Naive thymus-derived CD8-positive, alpha-beta T cell (primary cell): ENCODE measurements around the gene GRIP2. TPM values are rescaled to one million over a fixed set of nuclear protein-coding genes. Genes with fewer than 3 reads are reported as not detected.
A peak's percentile ranks its signal among the peaks of the same experiment; 100 is the strongest.

Experiments
- ATAC-seq, 2 donors: fragments of 150-1000 bp; cut with Tn5 transposase in 1 of 2; sonication (Bioruptor Pico), chemical (Tn5 transposase) in 1 of 2; 1 replicate in 1 of 2; 2 replicates in 1 of 2; pipeline ENCODE4 v1.10.0; 2021; ENCODE audit warnings: mild to moderate bottlenecking in 2 of 2, moderate library complexity in 2 of 2
- POLR2A ChIA-PET: fragments of 350-600 bp; sonication (Branson Sonifier 250); formaldehyde crosslinking; loops from one replicate; lab custom pipeline; 2021; ENCODE audit warnings: antibody characterized with exemption; lab: Charles Lee
- DNase-seq, 10 donors: peaks; one replicate each; pipeline versions ENCODE4 v3.0.0 to v3.0.0-alpha.2; 2020 to 2022
- H3K27ac Mint-ChIP-seq, 10 donors: one replicate each; pipeline ENCODE4 v1.8.0; 2020 to 2022; ENCODE audit warnings: mild to moderate bottlenecking in 10 of 10, mixed read lengths in 10 of 10, moderate library complexity in 4 of 10, inconsistent platforms in 1 of 10
- H3K27me3 Mint-ChIP-seq, 5 donors: one replicate each; pipeline ENCODE4 v1.8.0; 2021 to 2022; ENCODE audit warnings: mixed read lengths in 5 of 5
- H3K36me3 Mint-ChIP-seq, 3 donors: one replicate each; pipeline ENCODE4 v1.8.0; 2020 to 2022; ENCODE audit warnings: mixed read lengths in 3 of 3, mild to moderate bottlenecking in 2 of 3, inconsistent platforms in 1 of 3
- H3K4me1 Mint-ChIP-seq, 4 donors: one replicate each; pipeline ENCODE4 v1.8.0; 2021 to 2022; ENCODE audit warnings: mixed read lengths in 4 of 4
- H3K4me3 Mint-ChIP-seq, 10 donors: one replicate each; pipeline ENCODE4 v1.8.0; 2020 to 2022; ENCODE audit warnings: mild to moderate bottlenecking in 10 of 10, mixed read lengths in 10 of 10, moderate library complexity in 6 of 10, inconsistent platforms in 1 of 10
- H3K9me3 Mint-ChIP-seq, 9 donors: one replicate each; pipeline ENCODE4 v1.8.0; 2020 to 2022; ENCODE audit warnings: mixed read lengths in 9 of 9, mild to moderate bottlenecking in 3 of 9, inconsistent platforms in 1 of 9, moderate library complexity in 1 of 9
- polyA plus RNA-seq, 3 donors: library from polyadenylated mRNA; unstranded; fragments of 300-500 nt; fragmentation: Illumina TruSeq; gene quantifications; one replicate each; pipeline ENCODE4 v1.2.3, GENCODE V29; 2021
- total RNA-seq, 8 experiments: library from RNA in 2 of 8; stranded (reverse) in 2 of 8; gene quantifications; one replicate each; pipeline ENCODE4 v1.2.3 and lab custom pipeline; 2021 to 2026

The GRIP2 gene
- total and polyA plus RNA-seq, 5 experiments from 2014 or later, result not detected

GRCh38 chr3:14544282-14545250, 4.4 kb upstream of the GRIP2 start:
- peaks cover 0 to 10% (median 3%) of the 10 kb centered on the region in 4 donors for H3K4me1 Mint-ChIP-seq
- H3K4me3 Mint-ChIP-seq, result no peak overlapping the region
- H3K27ac Mint-ChIP-seq, result no peak overlapping the region
- POLR2A ChIA-PET, result no interaction called here
- ATAC-seq (no peak), DNase-seq (peak in 1 of 10 donors; percentile 55)
- H3K36me3 Mint-ChIP-seq, result no peaks in the 10 kb centered on the region
- peaks cover 9 to 36% (median 21%) of the 10 kb centered on the region in 5 donors for H3K27me3 Mint-ChIP-seq
- H3K9me3 Mint-ChIP-seq, result no peaks in the 10 kb centered on the region

DNA sequence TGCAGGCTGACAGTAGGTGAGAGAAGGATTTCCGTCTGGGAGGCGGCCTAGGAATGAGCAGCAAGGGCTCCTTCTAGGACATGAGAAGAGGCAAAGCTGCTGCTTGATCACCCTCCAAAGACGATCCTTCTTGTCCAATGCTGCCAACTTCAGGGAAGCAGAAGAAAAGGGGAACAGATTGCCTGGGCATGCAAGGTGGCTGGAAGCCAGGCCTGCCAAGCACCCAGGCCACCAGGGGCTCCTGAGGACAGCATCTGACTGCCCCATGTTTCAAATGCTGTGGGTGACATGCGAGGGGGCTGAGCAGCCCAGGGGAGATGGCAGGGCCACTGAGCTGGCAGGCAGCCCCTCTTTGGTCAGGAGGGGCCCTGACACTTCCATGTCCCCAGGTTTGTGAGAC, 3.3 kb upstream of the GRIP2 start:
- ATAC-seq (no peak), DNase-seq (peak in 1 of 10 donors; percentile 27)
- Mint-ChIP-seq H3K36me3 (no peaks in the 10 kb centered on the region), H3K9me3 (no peaks in the 10 kb centered on the region), H3K4me1 (peaks cover 0 to 8% (median 1%) of the 10 kb centered on the region in 4 donors), H3K4me3 (no peak overlapping the region), H3K27me3 (peaks cover 5 to 25% (median 13%) of the 10 kb centered on the region in 5 donors), H3K27ac (no peak overlapping the region)
- POLR2A ChIA-PET, result no interaction called here

DNA sequence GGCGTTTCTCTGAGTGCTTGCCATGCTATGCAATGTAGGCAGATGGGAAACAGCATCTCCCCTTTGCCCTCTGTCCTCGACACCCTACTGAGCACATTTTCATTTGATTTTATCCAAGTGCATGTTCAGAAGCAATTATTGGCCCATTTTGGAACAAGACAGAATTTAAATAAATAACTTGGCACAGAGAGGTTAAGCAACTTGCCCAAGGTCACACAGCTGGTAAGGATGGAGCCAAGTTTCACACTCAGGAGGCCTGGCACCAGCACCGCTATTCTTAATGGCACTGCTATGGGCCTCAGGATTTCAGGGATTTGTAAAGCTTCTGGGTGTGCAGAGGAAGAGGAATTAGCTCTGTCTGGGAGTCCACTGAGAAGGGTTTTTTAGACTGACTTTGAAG, 2.5 kb upstream of the GRIP2 start:
- DNase-seq (peak in 1 of 10 donors; percentile 8), ATAC-seq (no peak)
- Mint-ChIP-seq H3K4me3 (no peak overlapping the region), H3K27me3 (peaks cover 3 to 17% (median 7%) of the 10 kb centered on the region in 5 donors), H3K9me3 (no peaks in the 10 kb centered on the region), H3K36me3 (no peaks in the 10 kb centered on the region), H3K4me1 (peaks cover 0 to 2% (median 0%) of the 10 kb centered on the region in 4 donors), H3K27ac (no peak overlapping the region)
- POLR2A ChIA-PET, result no interaction called here

DNA sequence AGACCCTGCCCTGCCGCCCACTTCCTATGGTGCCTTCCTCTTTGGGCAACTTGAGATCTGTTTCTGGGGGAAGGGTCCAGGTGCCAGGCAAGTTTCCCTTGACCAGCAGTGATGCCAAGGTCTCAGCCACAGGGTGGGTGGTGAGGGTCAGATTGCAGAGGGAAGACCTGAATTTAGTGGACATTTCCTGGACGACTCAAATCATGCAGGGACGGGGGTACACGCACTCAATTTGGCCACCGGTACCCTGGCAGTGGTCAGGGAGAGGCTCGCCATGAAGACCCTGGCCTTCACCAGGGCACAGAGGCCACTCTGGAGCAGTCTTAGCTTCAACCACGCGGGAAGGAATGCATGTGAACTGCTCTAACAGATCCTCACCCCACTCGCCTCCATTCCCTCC, 1.5 kb upstream of the GRIP2 start:
- H3K4me3 Mint-ChIP-seq, result no peak overlapping the region

GRCh38 chr3:14540821-14541385, 761 bp upstream of the GRIP2 start:
- peaks cover 0 to 3% (median 2%) of the 10 kb centered on the region in 5 donors for H3K27me3 Mint-ChIP-seq
- H3K27ac Mint-ChIP-seq, result no peak overlapping the region
- ATAC-seq, result no peak
- peaks cover 0 to 2% (median 0%) of the 10 kb centered on the region in 4 donors for H3K4me1 Mint-ChIP-seq
- peak in 1 of 10 donors; percentile 46 for DNase-seq
- no peaks in the 10 kb centered on the region for H3K9me3 Mint-ChIP-seq
- POLR2A ChIA-PET, result no interaction called here
- no peak overlapping the region for H3K4me3 Mint-ChIP-seq
- no peaks in the 10 kb centered on the region for H3K36me3 Mint-ChIP-seq

More for the DNA sequence above, 1.5 kb upstream of the GRIP2 start:
- ATAC-seq (no peak), DNase-seq (no peak)
- Mint-ChIP-seq H3K9me3 (no peaks in the 10 kb centered on the region), H3K36me3 (no peaks in the 10 kb centered on the region), H3K4me1 (peaks cover 0 to 2% (median 0%) of the 10 kb centered on the region in 4 donors), H3K27me3 (peaks cover 3 to 10% (median 5%) of the 10 kb centered on the region in 5 donors), H3K27ac (no peak overlapping the region)
- POLR2A ChIA-PET, result no interaction called here

- Mint-ChIP-seq H3K27me3 (peaks cover 0 to 2% (median 0%) of the 10 kb centered on the region in 5 donors), H3K27ac (no peak overlapping the region), H3K4me1 (peaks cover 0 to 2% (median 0%) of the 10 kb centered on the region in 4 donors), H3K4me3 (no peak overlapping the region), H3K36me3 (no peaks in the 10 kb centered on the region), H3K9me3 (no peaks in the 10 kb centered on the region)
- no peak for ATAC-seq
- POLR2A ChIA-PET, result no interaction called here
- peak in 1 of 10 donors; percentile 32 for DNase-seq
Measured at GRCh38 chr3:14539384-14539741, 779 bp downstream of the GRIP2 start.

DNA sequence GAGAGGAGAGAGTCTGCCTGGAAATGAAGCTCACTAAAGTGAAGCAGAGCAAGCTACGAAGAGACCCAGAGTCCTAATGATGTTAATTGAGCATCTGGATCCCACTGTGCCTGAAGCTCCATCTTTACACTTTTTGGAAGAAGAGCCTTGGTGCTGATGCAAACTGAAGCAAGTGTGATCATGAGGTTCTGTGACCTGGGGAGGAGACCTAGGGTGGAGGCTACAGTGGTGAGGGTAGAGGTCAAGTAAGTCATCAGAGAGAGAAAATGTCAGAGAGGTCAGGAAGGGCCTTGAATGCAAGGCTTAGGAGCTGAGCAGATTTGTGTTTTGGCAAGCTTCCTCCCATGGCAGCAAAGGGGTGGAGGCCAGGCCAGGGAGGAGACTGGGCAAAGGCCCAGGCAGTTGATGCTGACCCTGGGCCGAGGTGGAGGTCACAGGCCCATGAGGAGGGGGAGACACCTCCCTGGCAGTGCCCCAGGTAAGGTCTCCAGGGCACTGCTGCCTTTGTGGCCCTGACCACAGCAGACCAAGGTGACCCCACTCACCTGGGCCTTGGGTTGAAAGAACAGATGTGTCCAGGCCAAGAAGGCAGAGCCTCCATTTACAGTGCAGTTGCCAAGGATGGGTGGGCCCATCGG, 1.6 kb downstream of the GRIP2 start:
- H3K27ac Mint-ChIP-seq, result no peak overlapping the region
- POLR2A ChIA-PET, result no interaction called here
- H3K4me3 Mint-ChIP-seq, result no peak overlapping the region
- H3K27me3 Mint-ChIP-seq, result peaks cover 0 to 4% (median 0%) of the 10 kb centered on the region in 5 donors
- DNase-seq, result peak in 1 of 10 donors; percentile 30
- no peaks in the 10 kb centered on the region for H3K9me3 Mint-ChIP-seq
- no peak for ATAC-seq
- peaks cover 0 to 2% (median 0%) of the 10 kb centered on the region in 4 donors for H3K4me1 Mint-ChIP-seq
- H3K36me3 Mint-ChIP-seq, result no peaks in the 10 kb centered on the region

GRCh38 chr3:14537590-14538450, 2.3 kb downstream of the GRIP2 start:
- no peak overlapping the region for H3K4me3 Mint-ChIP-seq
- DNase-seq (peak in 1 of 10 donors; percentile 45), ATAC-seq (no peak)
- no peak overlapping the region for H3K27ac Mint-ChIP-seq
- no peaks in the 10 kb centered on the region for H3K9me3 Mint-ChIP-seq
- H3K36me3 Mint-ChIP-seq, result no peaks in the 10 kb centered on the region
- peaks cover 0 to 2% (median 0%) of the 10 kb centered on the region in 4 donors for H3K4me1 Mint-ChIP-seq
- H3K27me3 Mint-ChIP-seq, result peaks cover 0 to 12% (median 4%) of the 10 kb centered on the region in 5 donors
- POLR2A ChIA-PET, result no interaction called here

- no peak overlapping the region for H3K27ac Mint-ChIP-seq
- H3K4me3 Mint-ChIP-seq, result no peak overlapping the region
- H3K36me3 Mint-ChIP-seq, result no peaks in the 10 kb centered on the region
- DNase-seq (no peak), ATAC-seq (no peak)
- POLR2A ChIA-PET, result no interaction called here
- H3K9me3 Mint-ChIP-seq, result no peaks in the 10 kb centered on the region
- peaks cover 0 to 2% (median 0%) of the 10 kb centered on the region in 4 donors for H3K4me1 Mint-ChIP-seq
- peaks cover 0 to 14% (median 4%) of the 10 kb centered on the region in 5 donors for H3K27me3 Mint-ChIP-seq
Measured at GRCh38 chr3:14536837-14537589, 3.1 kb downstream of the GRIP2 start.

DNA sequence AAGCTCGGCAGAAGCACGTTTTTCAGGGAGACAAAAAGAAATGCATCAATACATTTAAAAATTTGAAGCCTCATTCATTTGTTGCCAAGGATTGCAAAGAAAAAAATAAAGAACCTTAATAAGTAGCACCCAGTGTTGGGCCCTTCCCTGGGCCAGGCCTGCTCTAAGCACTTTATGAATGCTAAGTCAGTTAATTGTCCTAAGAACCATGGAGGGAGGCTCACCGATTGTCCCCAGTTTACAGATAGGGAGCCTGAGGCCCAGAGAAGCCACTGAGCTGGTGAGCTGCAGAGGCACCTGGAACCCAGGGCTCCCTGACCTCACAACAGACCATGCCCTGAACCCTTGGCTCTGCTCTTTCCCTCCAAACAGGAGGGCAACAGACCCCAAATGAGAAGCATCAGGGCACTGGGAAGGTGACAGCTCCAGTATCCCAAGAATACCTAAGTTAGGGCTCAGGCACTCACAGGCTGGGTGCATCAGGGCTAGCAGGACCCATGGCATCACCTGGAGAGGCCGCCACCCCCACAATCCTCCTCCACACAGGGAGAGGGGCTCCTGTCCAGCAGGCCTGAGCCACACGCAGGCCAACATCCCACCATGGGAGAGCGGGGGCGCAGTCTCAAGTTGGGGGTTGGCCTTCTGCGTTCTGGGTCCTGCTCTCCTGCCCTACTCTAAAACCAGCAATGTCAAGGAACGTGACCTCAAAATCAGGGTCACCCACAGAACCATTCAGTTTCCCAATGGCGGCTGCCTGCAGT, 3.9 kb downstream of the GRIP2 start:
- POLR2A ChIA-PET, result no interaction called here
- no peaks in the 10 kb centered on the region for H3K36me3 Mint-ChIP-seq
- H3K9me3 Mint-ChIP-seq, result no peaks in the 10 kb centered on the region
- ATAC-seq, result no peak
- no peak for DNase-seq
- H3K4me3 Mint-ChIP-seq, result no peak overlapping the region
- no peak overlapping the region for H3K27ac Mint-ChIP-seq
- H3K4me1 Mint-ChIP-seq, result peaks cover 0 to 2% (median 0%) of the 10 kb centered on the region in 4 donors
- H3K27me3 Mint-ChIP-seq, result peaks cover 0 to 18% (median 5%) of the 10 kb centered on the region in 5 donors

- peaks cover 0 to 2% (median 0%) of the 10 kb centered on the region in 4 donors for H3K4me1 Mint-ChIP-seq
- ATAC-seq (no peak), DNase-seq (no peak)
- H3K27me3 Mint-ChIP-seq, result peaks cover 0 to 23% (median 6%) of the 10 kb centered on the region in 5 donors
- H3K27ac Mint-ChIP-seq, result no peak overlapping the region
- H3K4me3 Mint-ChIP-seq, result no peak overlapping the region
- H3K9me3 Mint-ChIP-seq, result no peaks in the 10 kb centered on the region
- POLR2A ChIA-PET, result no interaction called here
- H3K36me3 Mint-ChIP-seq, result no peaks in the 10 kb centered on the region
Measured at GRCh38 chr3:14535616-14536015, 4.5 kb downstream of the GRIP2 start.
